Stomach smooth muscle (tissue), 2 donors: ENCODE results near the gene SPOPL.

Experiments used
- H3K27ac ChIP-seq: one replicate; pipeline ENCODE4 v1.7.0; 2013; ENCODE audit warnings: mild to moderate bottlenecking, low read length, inconsistent platforms
- H3K27me3 ChIP-seq, 2 donors: one replicate each; pipeline ENCODE4 v1.7.0; 2013; ENCODE audit warnings: low read length in 2 of 2; ENCODE audit not compliant: insufficient read depth in 2 of 2, control insufficient read depth in 1 of 2
- H3K36me3 ChIP-seq, 2 donors: one replicate each; pipeline ENCODE4 v1.7.0; 2013; ENCODE audit warnings: low read length in 2 of 2; ENCODE audit not compliant: control insufficient read depth in 2 of 2, insufficient read depth in 2 of 2
- H3K4me1 ChIP-seq: one replicate; pipeline ENCODE4 v1.7.0; 2013; ENCODE audit warnings: low read length; ENCODE audit not compliant: control insufficient read depth, insufficient read depth
- H3K4me3 ChIP-seq, 2 donors: one replicate each; pipeline ENCODE4 v1.7.0; 2013; ENCODE audit warnings: low read length in 2 of 2
- H3K9ac ChIP-seq, 2 donors: one replicate each; pipeline ENCODE4 v1.7.0; 2013; ENCODE audit warnings: low read length in 2 of 2, mild to moderate bottlenecking in 1 of 2
- H3K9me3 ChIP-seq, 2 donors: one replicate each; pipeline ENCODE4 v1.7.0; 2013; ENCODE audit warnings: low read length in 2 of 2; ENCODE audit not compliant: control insufficient read depth in 2 of 2
- donor health status: healthy.
- donor health status: Pancreatic carcinoma.

Gene SPOPL

GRCh38 chr2:138554123-138554522 is 52.6 kb downstream of the SPOPL start:
- Histone ChIP-seq H3K36me3 (peaks cover 9 to 14% of the 10 kb centered on the region in 2 donors), H3K9ac (no peak overlapping the region), H3K4me3 (no peak overlapping the region), H3K27me3 (no peaks in the 10 kb centered on the region), H3K4me1 (no peaks in the 10 kb centered on the region), H3K9me3 (no peaks in the 10 kb centered on the region), H3K27ac (no peak overlapping the region)

DNA sequence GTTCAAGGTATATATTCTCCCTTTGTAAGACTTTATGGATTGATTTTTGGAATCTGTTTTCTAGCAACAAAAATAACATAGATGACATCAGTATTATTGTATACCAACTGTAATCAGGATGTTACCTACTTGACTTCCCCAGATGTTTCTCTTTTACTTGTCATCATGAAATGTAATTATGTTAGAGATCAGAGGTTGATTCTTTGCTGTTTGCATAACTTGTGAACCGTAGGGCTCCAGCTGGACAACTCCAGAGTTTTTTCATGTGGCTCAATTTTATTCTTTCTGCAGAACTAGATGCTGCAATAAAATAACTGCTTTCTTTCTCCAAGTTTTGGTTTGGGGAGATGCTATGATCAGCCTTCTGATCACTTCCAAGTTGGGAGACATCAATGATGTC is 58.1 kb downstream of the SPOPL start:
- Histone ChIP-seq H3K36me3 (peaks cover 2 to 13% of the 10 kb centered on the region in 2 donors), H3K27me3 (no peaks in the 10 kb centered on the region), H3K27ac (no peak overlapping the region), H3K4me3 (no peak overlapping the region), H3K4me1 (no peaks in the 10 kb centered on the region), H3K9ac (no peak overlapping the region), H3K9me3 (no peaks in the 10 kb centered on the region)

DNA sequence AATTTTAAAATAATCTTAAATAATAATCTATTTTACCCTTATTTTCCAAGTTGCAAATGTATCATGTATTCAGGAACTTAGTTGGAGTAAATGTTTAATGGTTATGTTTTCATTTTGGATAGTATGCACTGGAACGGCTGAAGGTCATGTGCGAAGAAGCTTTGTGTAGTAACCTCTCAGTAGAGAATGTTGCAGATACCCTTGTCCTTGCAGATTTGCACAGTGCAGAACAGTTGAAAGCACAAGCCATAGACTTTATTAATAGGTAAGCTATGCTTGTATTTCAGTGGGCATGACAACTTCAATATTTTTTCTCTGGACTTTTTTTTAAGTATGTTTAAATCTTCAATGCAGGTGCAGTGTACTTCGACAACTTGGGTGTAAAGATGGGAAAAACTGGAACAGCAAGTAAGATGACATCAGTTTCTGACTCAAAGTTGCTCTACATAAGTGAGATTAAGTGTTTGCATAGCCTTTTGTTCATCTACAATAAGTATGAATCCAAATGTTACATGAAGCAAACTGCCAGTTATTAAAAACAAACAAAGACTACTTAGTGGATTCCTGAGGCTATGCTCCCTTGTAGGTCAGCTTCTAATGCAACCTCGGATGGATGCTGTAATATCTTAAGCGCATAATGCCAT is 63.1 kb downstream of the SPOPL start:
- H3K9me3 ChIP-seq = no peaks in the 10 kb centered on the region
- no peaks in the 10 kb centered on the region for H3K27me3 ChIP-seq
- no peak overlapping the region for H3K27ac ChIP-seq
- H3K36me3 ChIP-seq = peaks cover 2 to 18% of the 10 kb centered on the region in 2 donors
- no peaks in the 10 kb centered on the region for H3K4me1 ChIP-seq
- H3K4me3 ChIP-seq = no peak overlapping the region
- H3K9ac ChIP-seq = no peak overlapping the region

DNA sequence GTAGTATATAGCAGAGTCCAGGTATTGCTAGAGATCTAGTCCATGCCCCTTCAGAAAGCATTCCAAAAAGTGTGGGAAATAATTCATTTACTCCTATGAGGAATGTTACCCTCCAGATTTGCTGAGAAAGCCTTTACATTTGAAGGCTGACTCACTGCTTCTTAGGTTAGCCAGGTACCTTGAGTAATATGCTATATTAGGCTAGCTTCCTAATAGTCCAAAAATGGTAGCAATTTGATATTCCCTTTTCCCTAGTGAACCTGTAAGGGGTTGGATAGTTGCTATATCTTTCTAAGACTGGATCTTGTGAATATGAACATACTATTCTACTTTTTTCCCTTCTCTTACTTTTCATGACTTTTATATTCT is 63.6 kb downstream of the SPOPL start:
- no peak overlapping the region for H3K27ac ChIP-seq
- H3K4me3 ChIP-seq = no peak overlapping the region
- H3K4me1 ChIP-seq = no peaks in the 10 kb centered on the region
- no peaks in the 10 kb centered on the region for H3K9me3 ChIP-seq
- H3K9ac ChIP-seq = no peak overlapping the region
- H3K36me3 ChIP-seq = peaks cover 2 to 22% of the 10 kb centered on the region in 2 donors
- H3K27me3 ChIP-seq = no peaks in the 10 kb centered on the region

GRCh38 chr2:138572318-138572717 is 70.7 kb downstream of the SPOPL start:
- no peaks in the 10 kb centered on the region for H3K9me3 ChIP-seq
- H3K27me3 ChIP-seq = no peaks in the 10 kb centered on the region
- H3K4me1 ChIP-seq = no peaks in the 10 kb centered on the region
- H3K36me3 ChIP-seq = peaks cover 7 to 14% of the 10 kb centered on the region in 2 donors
- no peak overlapping the region for H3K9ac ChIP-seq
- H3K4me3 ChIP-seq = no peak overlapping the region
- H3K27ac ChIP-seq = no peak overlapping the region

- Histone ChIP-seq H3K27me3 (no peaks in the 10 kb centered on the region), H3K4me3 (no peak overlapping the region), H3K9me3 (peaks cover 0 to 3% of the 10 kb centered on the region in 2 donors), H3K27ac (no peak overlapping the region), H3K4me1 (no peaks in the 10 kb centered on the region), H3K9ac (no peak overlapping the region), H3K36me3 (peaks cover 5 to 17% of the 10 kb centered on the region in 2 donors)
Observed at GRCh38 chr2:138577066-138577465, 75.5 kb downstream of the SPOPL start.

- Histone ChIP-seq H3K36me3 (peaks cover 0 to 15% of the 10 kb centered on the region in 2 donors), H3K4me1 (no peaks in the 10 kb centered on the region), H3K4me3 (no peak overlapping the region), H3K9ac (no peak overlapping the region), H3K9me3 (peaks cover 0 to 3% of the 10 kb centered on the region in 2 donors), H3K27ac (no peak overlapping the region), H3K27me3 (no peaks in the 10 kb centered on the region)
Observed at GRCh38 chr2:138579556-138579955, 78.0 kb downstream of the SPOPL start.

DNA sequence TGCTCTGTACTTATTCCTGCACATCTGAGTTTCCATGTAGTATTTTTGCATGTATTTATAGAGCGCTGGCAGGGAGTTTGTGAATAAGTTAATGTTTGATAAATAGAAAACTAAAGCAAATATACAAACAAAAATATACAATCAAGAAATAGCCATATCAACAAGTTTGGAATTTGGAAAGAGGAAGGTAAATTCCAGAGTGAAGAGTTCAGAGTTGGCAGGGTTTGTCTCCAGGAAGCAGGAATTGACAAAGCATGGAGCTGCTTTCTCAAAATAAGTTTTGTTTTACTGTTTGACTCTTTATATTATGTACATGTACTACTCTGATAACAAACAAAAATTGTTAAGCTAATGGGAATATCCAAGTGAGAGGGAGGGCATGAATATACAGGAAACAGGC is 80.3 kb downstream of the SPOPL start:
- no peak overlapping the region for H3K9ac ChIP-seq
- H3K4me3 ChIP-seq = no peak overlapping the region
- no peaks in the 10 kb centered on the region for H3K27me3 ChIP-seq
- no peaks in the 10 kb centered on the region for H3K4me1 ChIP-seq
- peaks cover 0 to 3% of the 10 kb centered on the region in 2 donors for H3K9me3 ChIP-seq
- peaks cover 0 to 15% of the 10 kb centered on the region in 2 donors for H3K36me3 ChIP-seq
- H3K27ac ChIP-seq = no peak overlapping the region

DNA sequence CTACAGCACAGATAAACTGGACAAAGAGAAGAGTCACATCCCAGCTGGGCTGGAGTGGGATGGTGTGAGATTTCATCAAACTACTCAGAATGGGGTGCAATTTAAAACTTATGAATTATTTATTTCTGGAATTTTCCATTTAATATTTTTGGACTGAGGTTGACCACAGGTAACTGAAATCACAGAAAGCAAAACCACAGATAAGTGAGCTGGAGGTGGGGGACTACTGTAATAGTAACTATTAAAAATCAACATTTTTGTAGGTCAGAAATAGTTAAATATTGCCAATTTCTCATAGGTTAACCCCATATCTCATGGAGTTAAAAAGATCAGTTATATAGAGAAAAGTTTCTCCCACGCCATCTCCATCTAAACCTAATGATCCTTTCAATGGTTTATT is 88.1 kb downstream of the SPOPL start:
- no peaks in the 10 kb centered on the region for H3K4me1 ChIP-seq
- H3K9ac ChIP-seq = no peak overlapping the region
- no peaks in the 10 kb centered on the region for H3K27me3 ChIP-seq
- no peak overlapping the region for H3K4me3 ChIP-seq
- no peaks in the 10 kb centered on the region for H3K9me3 ChIP-seq
- peaks cover 0 to 4% of the 10 kb centered on the region in 2 donors for H3K36me3 ChIP-seq
- no peak overlapping the region for H3K27ac ChIP-seq

GRCh38 chr2:138596403-138596802 is 94.8 kb downstream of the SPOPL start:
- Histone ChIP-seq H3K27me3 (no peaks in the 10 kb centered on the region), H3K9ac (no peak overlapping the region), H3K36me3 (no peaks in the 10 kb centered on the region), H3K4me1 (no peaks in the 10 kb centered on the region), H3K4me3 (no peak overlapping the region), H3K27ac (no peak overlapping the region), H3K9me3 (no peaks in the 10 kb centered on the region)

DNA sequence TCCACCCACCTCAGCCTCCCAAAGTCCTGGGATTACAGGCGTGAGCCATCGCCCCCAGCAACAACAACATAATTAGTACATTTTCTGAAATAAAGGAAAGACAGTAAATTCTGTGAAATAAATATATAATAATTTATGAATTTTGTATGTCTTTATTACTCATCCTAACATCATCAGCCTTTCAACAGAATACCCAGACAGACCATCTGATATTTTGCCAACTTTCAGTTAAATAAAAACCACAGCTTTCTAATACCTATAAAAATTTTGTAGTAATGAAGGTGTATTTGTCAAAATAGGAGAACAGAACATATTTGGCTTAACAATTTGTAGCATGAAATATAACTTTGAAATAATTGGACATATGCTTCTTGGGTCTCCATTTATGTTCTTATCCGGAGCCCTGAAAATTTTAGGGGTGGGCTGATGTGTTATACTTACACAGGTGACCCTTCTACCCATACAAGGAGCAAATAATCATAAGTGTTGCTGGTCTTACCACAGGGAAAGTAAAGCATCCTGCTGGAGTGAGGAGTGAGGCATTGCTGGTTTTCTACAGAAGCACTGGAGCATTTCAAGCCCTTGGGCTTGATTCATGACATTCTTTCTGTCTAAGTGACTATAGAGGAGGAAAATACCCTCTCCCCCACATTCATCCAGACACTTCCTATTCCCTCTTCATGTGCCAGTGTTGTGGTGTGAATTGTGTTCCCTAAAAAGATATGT is 99.3 kb downstream of the SPOPL start:
- Histone ChIP-seq H3K27me3 (no peaks in the 10 kb centered on the region), H3K9ac (no peak overlapping the region), H3K4me1 (no peaks in the 10 kb centered on the region), H3K27ac (no peak overlapping the region), H3K4me3 (no peak overlapping the region), H3K9me3 (no peaks in the 10 kb centered on the region), H3K36me3 (no peaks in the 10 kb centered on the region)
